T-cell (primary cell): ENCODE data around the gene ITGBL1. TPM values are rescaled to one million over a fixed set of nuclear protein-coding genes. Genes with fewer than 3 reads are reported as not detected.

Experiments used
- ATAC-seq, 4 experiments: fragments of 200-7000 bp in 3 of 4; fragments of 150-1000 bp in 1 of 4; cut with Tn5 transposase; replicated peaks in 1 of 4; 1 replicate in 3 of 4; 2 replicates in 1 of 4; pipeline ENCODE4 v1.10.0; 2021; ENCODE audit warnings: moderate library complexity in 3 of 4, mild to moderate bottlenecking in 2 of 4, moderate number of reproducible peaks in 1 of 4
- CTCF ChIA-PET, 2 donors: fragments of 300-600 bp; sonication (Branson Sonifier 250); formaldehyde crosslinking; loops; one replicate each; lab custom pipeline; 2022; ENCODE audit warnings: antibody characterized with exemption in 2 of 2; lab: Charles Lee
- POLR2A ChIA-PET, 2 donors: fragments of 300-600 bp; sonication (Branson Sonifier 250); formaldehyde crosslinking; loops; one replicate each; lab custom pipeline; 2022; ENCODE audit warnings: antibody characterized with exemption in 2 of 2; lab: Charles Lee
- DNase-seq, 35 experiments: peaks; one replicate each; pipeline versions ENCODE4 v3.0.0 to v3.0.0-alpha.2; 2013 to 2023
- H3K27ac ChIP-seq: one replicate; pipeline ENCODE4 v1.5.1; 2013; ENCODE audit warnings: low read length
- H3K27me3 ChIP-seq, 2 experiments: replicated peaks in 1 of 2; 1 replicate in 1 of 2; 2 replicates in 1 of 2; pipeline versions ENCODE4 v1.6.1 to v1.7.0; 2013; ENCODE audit warnings: low read length in 1 of 2, mixed read lengths in 1 of 2; ENCODE audit not compliant: control insufficient read depth in 2 of 2, insufficient read depth in 2 of 2; ENCODE audit errors: extremely low read depth in 1 of 2
- H3K36me3 ChIP-seq, 2 donors: 1 replicate in 1 of 2; 2 replicates in 1 of 2; pipeline versions ENCODE4 v1.6.1 to v1.7.0; 2013; ENCODE audit warnings: low read length in 1 of 2; ENCODE audit not compliant: control insufficient read depth in 2 of 2, insufficient read depth in 1 of 2; ENCODE audit errors: extremely low read depth in 1 of 2
- H3K4me1 ChIP-seq, 2 experiments: 1 replicate in 1 of 2; 2 replicates in 1 of 2; pipeline versions ENCODE4 v1.6.1 to v1.7.0; 2013; ENCODE audit warnings: low read length in 2 of 2, mixed read lengths in 1 of 2; ENCODE audit not compliant: insufficient read depth in 2 of 2, control insufficient read depth in 1 of 2; ENCODE audit errors: extremely low read depth in 1 of 2
- H3K4me3 ChIP-seq, 2 donors: 1 replicate in 1 of 2; 2 replicates in 1 of 2; pipeline versions ENCODE4 v1.5.1 to v1.7.0; 2013; ENCODE audit warnings: mild to moderate bottlenecking in 2 of 2, low read length in 1 of 2, moderate library complexity in 1 of 2; ENCODE audit not compliant: control insufficient read depth in 1 of 2; ENCODE audit errors: extremely low read depth in 1 of 2
- H3K9me3 ChIP-seq: 2 replicates; pipeline ENCODE4 v1.7.0; 2013
- H3K27ac Mint-ChIP-seq, 2 donors: one replicate each; pipeline ENCODE4 v1.8.0; 2020 to 2021; ENCODE audit warnings: mild to moderate bottlenecking in 2 of 2, mixed read lengths in 2 of 2
- H3K27me3 Mint-ChIP-seq, 2 donors: one replicate each; pipeline ENCODE4 v1.8.0; 2021 to 2022; ENCODE audit warnings: mixed read lengths in 2 of 2
- H3K36me3 Mint-ChIP-seq: one replicate; pipeline ENCODE4 v1.8.0; 2021; ENCODE audit warnings: mixed read lengths
- H3K4me1 Mint-ChIP-seq, 3 donors: one replicate each; pipeline ENCODE4 v1.8.0; 2020 to 2022; ENCODE audit warnings: mixed read lengths in 3 of 3, mild to moderate bottlenecking in 1 of 3
- H3K4me3 Mint-ChIP-seq, 3 donors: one replicate each; pipeline ENCODE4 v1.8.0; 2020 to 2022; ENCODE audit warnings: mild to moderate bottlenecking in 3 of 3, mixed read lengths in 3 of 3, moderate library complexity in 3 of 3
- H3K9me3 Mint-ChIP-seq, 3 donors: one replicate each; pipeline ENCODE4 v1.8.0; 2020 to 2022; ENCODE audit warnings: mixed read lengths in 3 of 3
- WGBS: methylation state at CpG from one replicate; pipeline ENCODE4 v1.1.5; 2013; ENCODE audit warnings: missing lambda C conversion rate; ENCODE audit not compliant: insufficient coverage; 5-methylcytosine and 5-hydroxymethylcytosine counted together
- total RNA-seq, 35 experiments: library from RNA in 6 of 35; stranded (reverse) in 6 of 35; fragments of 120-200 nt in 1 of 35; gene quantifications; one replicate each; pipeline versions ENCODE4 v1.2.1 to v1.2.4 and lab custom pipeline; 2013 to 2026

The ITGBL1 gene
- total RNA-seq, 5 donors from 2014 or later (not counting 1 experiment from before 2014, with no cell fraction given) = not detected

DNA sequence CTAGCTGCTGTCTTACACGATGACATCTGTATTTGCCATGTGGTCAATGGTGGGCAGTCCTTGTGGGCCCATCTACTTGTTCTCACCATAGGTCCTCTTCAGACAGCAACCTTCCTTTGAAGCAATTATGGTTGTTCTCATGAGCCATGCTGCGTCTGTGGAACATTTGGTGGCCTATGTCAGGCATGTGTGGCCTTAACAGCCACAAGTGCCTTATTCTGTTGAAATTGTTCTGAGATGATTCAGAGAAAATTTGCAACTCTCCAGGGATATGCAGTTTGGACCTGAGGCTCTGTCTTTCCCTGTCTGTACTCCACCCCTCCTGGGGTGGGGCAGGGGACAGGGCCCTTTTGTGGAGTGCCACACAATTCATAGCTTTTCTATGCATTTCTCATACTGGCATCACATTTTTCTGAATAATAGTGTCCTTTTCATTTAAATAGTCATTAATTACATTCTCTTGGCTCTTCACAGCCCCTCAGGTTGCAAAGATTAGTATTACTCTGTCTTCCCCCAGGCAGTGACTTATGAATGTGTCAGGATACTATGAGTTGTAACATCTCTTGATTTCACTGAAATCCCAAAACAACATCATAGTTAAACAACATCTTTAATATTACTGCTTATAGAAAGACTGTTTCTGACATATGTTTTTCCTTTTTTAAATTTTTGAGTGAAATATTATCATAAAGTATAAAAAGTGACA is 102.1 kb downstream of the ITGBL1 start:
- H3K36me3 Mint-ChIP-seq = no peaks in the 10 kb centered on the region
- no peak overlapping the region for H3K4me3 Mint-ChIP-seq
- Histone ChIP-seq H3K36me3 (no peaks in the 10 kb centered on the region), H3K27me3 (peaks cover 0 to 6% of the 10 kb centered on the region in 2 experiments), H3K4me3 (no peak overlapping the region), H3K27ac (no peak overlapping the region), H3K9me3 (no peaks in the 10 kb centered on the region), H3K4me1 (no peaks in the 10 kb centered on the region)
- ChIA-PET CTCF (no interaction called here), POLR2A (no interaction called here)
- H3K27ac Mint-ChIP-seq = no peak overlapping the region
- no CpG with 5 or more reads among the region's 2 CpGs for WGBS
- DNase-seq = no peak
- H3K9me3 Mint-ChIP-seq = no peaks in the 10 kb centered on the region
- H3K4me1 Mint-ChIP-seq = no peaks in the 10 kb centered on the region
- H3K27me3 Mint-ChIP-seq = peaks cover 14 to 19% of the 10 kb centered on the region in 2 donors
- no peak for ATAC-seq

DNA sequence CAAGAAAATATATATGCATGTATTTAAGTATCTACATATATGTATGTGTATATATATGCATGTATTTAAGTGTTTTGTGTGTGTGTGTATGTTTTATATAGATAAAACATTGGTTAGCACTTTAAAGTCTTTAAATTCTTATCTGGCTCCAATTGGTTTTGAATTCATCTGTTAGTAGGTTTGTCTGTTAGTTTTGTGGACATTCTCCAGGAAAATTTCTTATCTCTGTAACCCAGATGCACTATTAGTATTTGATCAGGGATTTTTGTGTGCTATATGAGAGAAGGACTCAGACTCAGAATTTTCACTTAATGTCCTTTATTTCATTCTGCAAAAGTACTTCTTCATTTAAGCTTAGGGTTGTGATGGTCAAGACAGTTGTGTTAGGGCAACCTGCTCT is 103.1 kb downstream of the ITGBL1 start:
- Mint-ChIP-seq H3K4me1 (no peaks in the 10 kb centered on the region), H3K27ac (no peak overlapping the region), H3K4me3 (no peak overlapping the region), H3K27me3 (peaks cover 21 to 25% of the 10 kb centered on the region in 2 donors), H3K36me3 (no peaks in the 10 kb centered on the region), H3K9me3 (no peaks in the 10 kb centered on the region)
- no peak overlapping the region for H3K4me3 ChIP-seq
- H3K27ac ChIP-seq = no peak overlapping the region
- ChIA-PET POLR2A (no interaction called here), CTCF (no interaction called here)
- no peaks in the 10 kb centered on the region for H3K4me1 ChIP-seq
- DNase-seq (no peak), ATAC-seq (no peak)
- no peaks in the 10 kb centered on the region for H3K36me3 ChIP-seq
- no peaks in the 10 kb centered on the region for H3K9me3 ChIP-seq
- peaks cover 0 to 6% of the 10 kb centered on the region in 2 experiments for H3K27me3 ChIP-seq

DNA sequence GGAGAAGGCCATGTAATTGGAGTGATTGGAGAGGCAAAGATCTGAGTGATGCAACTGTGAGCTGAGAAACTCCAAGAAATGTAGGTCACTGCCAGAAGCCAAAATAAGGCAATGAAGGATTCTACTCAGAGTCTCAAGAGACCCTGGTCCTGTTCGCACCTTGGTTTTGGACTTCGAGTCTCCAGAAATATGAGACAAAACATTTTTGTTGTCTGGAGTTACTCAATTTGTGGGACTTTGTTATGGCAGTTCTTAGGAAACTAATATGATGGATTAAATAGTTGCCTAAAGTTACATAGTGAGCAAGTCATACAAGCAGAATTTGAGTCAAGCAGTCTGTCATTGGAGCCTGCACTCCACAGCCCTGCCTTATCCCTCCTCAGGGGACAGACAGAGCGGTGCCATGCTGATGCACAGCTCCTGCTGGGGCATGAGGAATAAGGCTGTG is 104.2 kb downstream of the ITGBL1 start:
- POLR2A ChIA-PET = no interaction called here
- Mint-ChIP-seq H3K27ac (no peak overlapping the region), H3K36me3 (no peaks in the 10 kb centered on the region), H3K27me3 (peaks cover 25 to 33% of the 10 kb centered on the region in 2 donors), H3K4me1 (no peaks in the 10 kb centered on the region), H3K9me3 (no peaks in the 10 kb centered on the region), H3K4me3 (no peak overlapping the region)
- WGBS = 94% methylated on average over 2 of the region's 3 CpGs
- no peak for ATAC-seq
- CTCF ChIA-PET = no interaction called here
- H3K9me3 ChIP-seq = no peaks in the 10 kb centered on the region
- H3K27me3 ChIP-seq = peaks cover 0 to 6% of the 10 kb centered on the region in 2 experiments
- no peaks in the 10 kb centered on the region for H3K4me1 ChIP-seq
- H3K27ac ChIP-seq = no peak overlapping the region
- no peaks in the 10 kb centered on the region for H3K36me3 ChIP-seq
- no peak for DNase-seq
- no peak overlapping the region for H3K4me3 ChIP-seq

DNA sequence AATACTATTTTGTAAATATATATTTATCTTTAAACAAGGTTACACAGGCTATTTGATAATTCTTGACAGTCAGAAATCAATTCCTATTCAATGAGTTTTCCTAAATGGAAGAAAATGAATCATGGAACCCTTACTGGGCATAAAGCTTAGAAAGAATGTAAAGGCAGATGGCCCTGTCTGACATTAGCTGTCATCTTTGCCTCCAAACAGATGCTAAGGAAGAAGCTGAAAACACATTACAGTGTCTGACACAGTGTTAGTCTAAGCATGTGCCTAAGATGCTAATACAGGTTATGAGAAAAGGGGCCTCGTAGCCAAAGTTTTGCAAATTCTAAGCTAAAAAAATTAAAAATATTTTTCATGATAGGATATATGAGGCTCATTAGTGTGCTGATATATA is 112.8 kb downstream of the ITGBL1 start:
- Mint-ChIP-seq H3K27ac (no peak overlapping the region), H3K4me1 (no peaks in the 10 kb centered on the region), H3K9me3 (no peaks in the 10 kb centered on the region), H3K36me3 (no peaks in the 10 kb centered on the region), H3K4me3 (no peak overlapping the region), H3K27me3 (peaks cover 7 to 8% of the 10 kb centered on the region in 2 donors)
- Histone ChIP-seq H3K36me3 (no peaks in the 10 kb centered on the region), H3K27me3 (no peaks in the 10 kb centered on the region), H3K4me3 (no peak overlapping the region), H3K4me1 (no peaks in the 10 kb centered on the region), H3K27ac (no peak overlapping the region), H3K9me3 (no peaks in the 10 kb centered on the region)
- DNase-seq = no peak
- POLR2A ChIA-PET = no interaction called here
- no CpG with 5 or more reads among the region's 1 CpG for WGBS
- CTCF ChIA-PET = no interaction called here
- ATAC-seq = no peak

DNA sequence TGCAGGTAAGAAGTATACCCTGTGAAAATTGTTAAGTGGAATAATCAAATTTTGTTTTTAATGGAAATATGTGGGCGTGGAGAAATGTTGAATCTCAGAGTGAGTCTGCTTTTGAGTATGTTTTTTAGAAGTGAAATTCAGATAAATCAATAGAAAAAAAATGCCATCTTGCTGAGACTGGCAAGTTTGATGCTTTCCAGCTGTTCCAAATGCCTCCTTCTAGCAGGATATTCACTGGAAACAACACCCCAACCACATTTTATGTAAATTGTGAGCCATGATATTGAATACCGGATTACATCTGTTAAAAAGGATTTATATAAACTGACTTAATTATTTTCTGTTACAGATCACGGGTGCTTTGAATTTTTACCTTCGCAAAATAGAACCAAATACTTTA is 115.4 kb downstream of the ITGBL1 start:
- Histone ChIP-seq H3K27me3 (no peaks in the 10 kb centered on the region), H3K4me1 (no peaks in the 10 kb centered on the region), H3K4me3 (no peak overlapping the region), H3K36me3 (no peaks in the 10 kb centered on the region), H3K27ac (no peak overlapping the region), H3K9me3 (no peaks in the 10 kb centered on the region)
- DNase-seq = no peak
- Mint-ChIP-seq H3K4me3 (no peak overlapping the region), H3K27ac (no peak overlapping the region), H3K27me3 (no peaks in the 10 kb centered on the region), H3K9me3 (no peaks in the 10 kb centered on the region), H3K4me1 (no peaks in the 10 kb centered on the region), H3K36me3 (no peaks in the 10 kb centered on the region)
- WGBS = no CpG with 5 or more reads among the region's 4 CpGs
- no peak for ATAC-seq
- ChIA-PET CTCF (no interaction called here), POLR2A (no interaction called here)

DNA sequence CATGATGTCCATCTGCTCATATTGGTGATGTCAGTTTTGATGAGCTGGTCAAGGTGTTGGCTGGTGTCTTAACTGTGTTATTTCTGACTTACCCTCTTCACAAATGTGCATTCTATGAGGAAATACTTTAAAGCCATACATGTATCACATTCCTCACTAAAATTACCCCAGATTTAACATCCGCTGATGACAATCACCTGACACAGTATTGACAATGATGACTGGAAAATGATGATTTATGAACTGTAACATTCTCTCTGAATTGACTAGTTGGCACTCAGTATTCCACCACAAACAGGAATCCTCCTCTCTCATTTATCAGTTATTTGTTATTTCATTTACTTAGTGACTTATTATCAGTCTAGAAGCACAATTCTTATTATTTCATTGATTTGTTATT is 117.3 kb downstream of the ITGBL1 start:
- H3K4me3 Mint-ChIP-seq = no peak overlapping the region
- no peaks in the 10 kb centered on the region for H3K9me3 ChIP-seq
- CTCF ChIA-PET = no interaction called here
- no peaks in the 10 kb centered on the region for H3K4me1 ChIP-seq
- no peak for DNase-seq
- no peaks in the 10 kb centered on the region for H3K36me3 Mint-ChIP-seq
- no peak overlapping the region for H3K4me3 ChIP-seq
- no peaks in the 10 kb centered on the region for H3K27me3 ChIP-seq
- H3K27ac ChIP-seq = no peak overlapping the region
- ATAC-seq = no peak
- POLR2A ChIA-PET = no interaction called here
- no peaks in the 10 kb centered on the region for H3K9me3 Mint-ChIP-seq
- no peaks in the 10 kb centered on the region for H3K36me3 ChIP-seq
- WGBS = no CpG with 5 or more reads among the region's 1 CpG
- H3K27ac Mint-ChIP-seq = no peak overlapping the region
- H3K4me1 Mint-ChIP-seq = no peaks in the 10 kb centered on the region
- H3K27me3 Mint-ChIP-seq = no peaks in the 10 kb centered on the region

DNA sequence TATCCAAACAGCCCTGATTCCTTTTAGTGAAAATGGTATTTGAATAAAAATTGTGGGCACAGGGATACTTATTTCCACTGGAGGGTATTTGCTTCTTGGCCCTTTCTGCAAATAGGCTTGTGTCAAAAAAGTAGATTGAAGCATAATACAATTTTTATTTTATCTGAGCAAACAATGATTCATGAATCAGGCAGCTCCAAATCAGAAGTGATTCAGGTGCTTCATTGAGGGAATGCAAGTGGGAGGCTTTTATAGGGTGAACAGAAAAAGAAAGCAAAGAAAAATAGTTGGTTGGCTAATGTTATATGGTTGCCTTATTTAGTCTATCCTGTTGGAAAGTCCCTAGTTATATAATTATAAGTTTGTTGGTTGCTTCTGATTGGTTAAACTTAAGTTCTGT is 117.9 kb downstream of the ITGBL1 start:
- no peak for ATAC-seq
- POLR2A ChIA-PET = no interaction called here
- CTCF ChIA-PET = no interaction called here
- Histone ChIP-seq H3K4me1 (no peaks in the 10 kb centered on the region), H3K27me3 (no peaks in the 10 kb centered on the region), H3K9me3 (no peaks in the 10 kb centered on the region), H3K36me3 (no peaks in the 10 kb centered on the region), H3K4me3 (no peak overlapping the region), H3K27ac (no peak overlapping the region)
- no peaks in the 10 kb centered on the region for H3K36me3 Mint-ChIP-seq
- DNase-seq = no peak
- no peaks in the 10 kb centered on the region for H3K9me3 Mint-ChIP-seq
- no peak overlapping the region for H3K4me3 Mint-ChIP-seq
- H3K4me1 Mint-ChIP-seq = no peaks in the 10 kb centered on the region
- no peaks in the 10 kb centered on the region for H3K27me3 Mint-ChIP-seq
- no peak overlapping the region for H3K27ac Mint-ChIP-seq
